ENCODE measurements around the gene TRIM65.
"Not testable (repeated sequence)": the region's sequence is repeated elsewhere in the genome, so short reads cannot be mapped to it uniquely, and the experiment has no call there.

TRIM65 gene

DNA sequence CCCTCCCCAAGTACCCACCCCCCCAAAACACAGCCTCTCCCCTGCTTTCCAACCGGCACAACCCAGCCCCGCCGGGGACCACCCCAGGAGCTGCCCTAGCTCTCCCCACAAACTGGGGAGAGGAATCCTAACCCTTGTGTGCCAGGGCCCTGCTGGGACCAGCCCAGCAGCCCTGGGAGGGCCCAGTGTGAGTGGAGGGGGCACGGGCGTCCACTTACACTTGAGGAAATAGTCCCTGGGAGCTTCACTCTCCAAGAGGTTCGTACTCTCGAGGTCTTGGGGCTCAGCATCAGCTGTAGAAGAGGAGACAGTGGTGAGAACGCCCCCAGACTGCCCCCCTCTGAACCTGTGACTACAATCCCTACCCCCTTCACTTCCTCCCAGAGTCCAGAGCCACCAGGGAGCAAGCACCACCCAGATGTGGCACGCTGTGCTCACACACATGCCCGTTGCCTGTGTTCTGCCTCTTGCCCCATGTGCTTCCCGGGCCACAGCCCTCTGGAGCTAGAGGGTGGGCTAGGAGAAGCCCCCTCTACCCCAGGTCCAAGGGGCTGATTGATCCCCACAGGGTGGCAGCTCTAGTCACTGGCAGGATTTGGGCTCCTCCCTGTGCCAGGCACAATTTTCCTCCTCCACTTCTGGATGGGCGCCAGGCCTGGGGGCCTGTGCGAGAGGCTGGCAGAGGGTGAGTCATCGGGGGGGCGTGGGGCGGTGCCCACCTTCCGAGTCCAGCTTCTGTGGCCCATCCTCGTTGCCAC, 21.4 kb downstream of the TRIM65 start:
- no peak for DNase-seq

DNA sequence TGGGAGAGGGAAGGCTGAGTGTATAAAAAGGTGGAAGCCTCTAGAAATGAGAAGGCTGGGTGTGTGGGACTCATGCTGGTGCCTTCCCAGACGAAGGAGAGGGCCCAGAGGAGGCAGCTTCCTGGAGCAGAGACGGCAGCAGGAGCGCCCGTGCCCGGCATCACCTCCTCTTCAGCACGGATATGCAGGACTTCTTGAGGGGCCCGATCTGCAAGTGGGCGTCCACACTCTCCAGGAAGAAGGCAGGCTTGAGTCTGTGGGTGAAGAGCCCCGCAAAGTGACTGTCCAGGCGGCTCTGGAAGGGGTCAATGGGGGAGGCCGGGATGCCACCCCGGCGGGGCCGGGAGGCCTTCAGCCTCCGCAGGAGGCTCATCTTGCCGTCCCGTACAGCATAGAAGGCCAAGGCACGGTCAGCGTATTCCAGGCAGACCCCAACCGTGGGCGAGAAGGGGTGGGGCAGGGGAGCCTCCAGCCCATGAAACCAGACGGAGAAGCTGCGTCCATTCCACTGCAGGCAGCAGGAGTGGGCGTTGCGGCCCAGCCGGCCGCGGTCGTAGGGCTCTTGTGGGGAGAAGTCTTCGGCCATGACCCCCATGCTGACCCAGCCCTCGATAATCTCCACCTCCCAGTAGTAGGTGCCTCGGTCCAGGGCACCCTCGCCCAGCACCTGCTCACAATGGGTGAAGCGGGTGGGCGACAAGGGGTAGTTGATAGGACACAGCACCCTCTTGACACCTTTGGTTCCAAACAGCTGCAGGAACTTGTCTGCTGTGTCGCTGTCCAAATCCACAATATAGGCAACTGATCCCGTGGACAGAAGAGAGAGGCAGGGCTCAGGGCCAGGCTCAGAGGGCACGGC, 22.2 kb downstream of the TRIM65 start:
- no peak for DNase-seq

DNA sequence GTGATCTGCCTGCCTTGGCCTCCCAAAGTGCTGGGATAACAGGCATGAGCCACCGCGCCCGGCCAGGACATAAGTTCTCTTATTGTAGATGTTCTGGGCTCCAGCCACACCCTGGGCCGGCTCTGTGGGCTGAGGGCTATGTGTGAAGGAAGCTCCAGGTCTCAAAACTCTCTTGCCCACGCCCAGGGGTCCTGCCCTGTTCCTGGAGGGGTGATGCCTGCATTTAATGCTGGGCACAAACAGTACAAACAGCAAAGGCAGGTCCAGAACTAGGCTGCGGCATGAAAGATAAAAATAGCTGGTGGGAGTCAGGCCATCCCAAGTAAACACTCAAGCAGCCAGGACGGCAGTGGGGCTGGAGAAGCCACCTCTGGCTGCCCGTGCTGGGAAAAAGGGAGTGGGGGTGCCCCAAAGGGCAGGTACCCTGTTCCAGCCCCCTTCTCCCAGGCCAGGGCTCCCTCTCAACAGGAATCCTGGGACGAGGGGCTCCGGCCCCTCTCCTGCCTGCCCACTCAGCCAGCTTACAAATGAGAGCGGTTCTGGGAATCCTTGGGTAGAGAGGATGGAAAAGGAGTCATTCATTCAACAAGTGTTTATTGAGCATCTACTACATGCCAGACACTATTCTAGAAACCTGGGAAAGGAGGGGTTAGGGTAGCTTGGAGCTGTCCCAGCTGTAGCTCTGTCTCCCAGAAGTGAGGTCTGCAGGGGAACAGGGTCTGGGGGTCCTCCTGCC, 23.0 kb downstream of the TRIM65 start:
- DNase-seq = no peak

DNA sequence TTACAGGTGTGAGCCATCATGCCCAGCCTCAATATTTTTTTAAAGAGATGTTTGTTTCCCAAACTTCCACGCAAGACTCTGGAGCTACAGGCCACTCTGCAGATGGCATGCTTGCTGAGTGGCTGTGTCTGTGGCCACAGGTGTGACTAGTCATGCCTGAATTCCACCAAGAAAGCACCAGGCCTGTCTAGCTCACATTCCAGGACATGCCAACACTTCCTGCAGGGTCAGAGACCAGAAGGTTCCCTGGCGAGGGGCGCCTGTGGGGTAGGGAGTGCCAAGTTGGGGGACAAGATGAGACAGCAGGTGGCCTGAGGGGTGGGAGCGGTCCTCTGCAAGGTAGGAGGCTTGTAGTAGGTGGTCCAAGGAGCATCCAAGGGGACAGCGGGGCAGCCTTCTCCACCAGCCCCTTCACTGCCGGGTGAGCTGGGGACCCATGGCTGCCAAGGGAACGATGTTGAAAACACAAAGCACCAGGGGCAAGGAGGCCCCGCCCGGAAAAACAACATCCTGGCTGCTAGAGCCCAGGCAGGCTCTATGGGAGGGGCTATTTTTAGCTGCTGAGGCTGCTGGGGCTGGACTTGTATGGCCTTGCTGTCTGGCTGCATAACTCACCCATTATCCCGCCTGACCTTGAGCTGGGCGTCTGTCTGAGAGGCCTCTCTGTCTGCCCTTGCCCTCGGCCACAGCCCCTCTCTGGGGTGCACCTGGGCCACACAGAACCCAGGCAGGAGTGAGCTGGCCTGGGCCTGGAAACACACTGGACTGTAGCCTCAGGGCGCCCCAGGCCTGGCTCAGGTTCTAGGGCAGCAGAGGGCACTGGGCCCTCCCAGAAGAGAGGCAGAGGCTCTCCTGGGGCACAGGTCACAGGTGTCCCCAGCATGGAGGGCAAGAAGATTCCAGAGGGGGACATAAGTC, 24.1 kb downstream of the TRIM65 start:
- DNase-seq = no peak

DNA sequence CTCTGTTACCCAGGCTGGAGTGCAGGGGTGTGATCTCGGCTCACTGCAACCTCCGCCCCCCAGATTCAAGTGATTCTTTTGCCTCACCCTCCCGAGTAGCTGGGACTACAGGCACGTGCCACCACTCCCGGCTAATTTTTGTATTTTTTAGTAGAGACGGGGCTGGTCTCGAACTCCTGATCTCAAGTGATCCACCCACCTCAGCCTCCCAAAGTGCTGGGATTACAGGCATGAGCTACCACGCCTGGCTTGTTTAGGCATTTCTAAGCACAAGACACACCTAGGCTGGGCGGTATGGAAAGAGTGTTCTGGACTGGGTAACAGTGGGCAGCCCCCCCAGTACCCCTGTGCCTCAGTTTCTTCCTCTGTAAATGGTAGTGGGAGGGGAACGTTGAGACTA, 26.5 kb downstream of the TRIM65 start:
- DNase-seq = not testable (repeated sequence)

DNA sequence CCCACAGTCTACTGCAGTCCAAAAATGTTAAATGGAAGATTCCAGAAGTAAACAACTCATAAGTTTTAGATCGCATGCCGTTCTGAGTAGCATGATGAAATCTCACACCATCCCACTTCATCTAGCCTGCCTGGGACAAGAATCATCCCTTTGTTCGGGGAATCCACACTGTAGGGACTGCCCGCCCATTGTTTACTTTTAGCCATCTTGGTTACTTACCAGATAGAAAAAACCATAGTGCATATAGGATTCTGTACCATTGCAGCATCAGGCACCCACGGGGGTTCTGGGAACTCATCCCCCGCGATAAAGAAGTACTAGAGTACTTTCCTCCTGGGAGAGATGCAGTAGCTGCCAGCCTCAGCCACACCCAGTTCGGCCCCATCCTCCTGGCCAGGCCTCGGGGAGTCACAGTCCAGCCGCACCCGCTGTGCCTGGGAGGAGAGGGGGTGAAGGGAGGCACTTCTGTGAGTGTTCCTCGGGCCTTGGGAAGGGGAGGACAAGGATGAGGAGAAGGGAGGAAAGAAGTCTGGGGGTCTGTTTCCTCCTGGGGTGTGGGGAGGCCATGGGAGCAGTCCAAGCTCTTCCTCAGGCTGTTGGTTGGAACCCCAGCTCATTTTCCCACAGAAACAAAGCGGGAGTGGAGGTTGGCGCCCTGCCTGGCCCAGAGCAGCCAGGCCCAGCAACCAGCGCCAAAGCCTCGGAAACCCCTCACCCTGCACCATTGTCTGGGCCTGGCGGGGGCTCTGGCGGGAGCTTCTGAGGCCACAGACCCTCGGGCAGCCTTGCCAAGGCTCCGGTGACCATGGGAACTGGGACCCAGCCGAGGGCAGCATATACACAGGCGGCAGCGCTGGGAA, 27.2 kb downstream of the TRIM65 start:
- DNase-seq = no peak

DNA sequence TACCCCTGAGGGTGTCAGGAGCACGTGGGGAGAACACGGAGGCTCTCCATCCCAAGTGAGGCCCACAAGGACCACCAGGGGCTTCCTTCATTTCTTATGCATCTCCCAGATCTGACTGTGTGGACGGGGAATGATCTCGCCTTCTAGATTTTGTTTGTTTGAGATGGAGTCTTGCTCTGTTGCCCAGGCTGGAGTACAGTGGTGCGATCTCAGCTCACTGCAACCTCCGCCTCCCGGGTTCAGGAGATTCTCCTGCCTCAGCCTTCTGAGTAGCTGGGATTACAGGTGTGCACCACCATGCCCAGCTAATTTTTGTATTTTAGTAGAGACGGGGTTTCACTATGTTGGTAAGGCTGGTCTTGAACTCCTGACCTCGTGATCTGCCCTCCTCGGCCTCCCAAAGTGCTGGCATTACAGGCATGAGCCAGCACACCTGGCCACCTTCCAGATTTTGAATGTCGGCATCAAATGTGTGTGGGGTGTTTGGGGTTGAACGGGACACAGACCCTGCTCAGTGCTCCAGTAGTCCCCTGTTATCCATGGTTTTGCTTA, 27.9 kb downstream of the TRIM65 start:
- DNase-seq = not testable (repeated sequence)

DNA sequence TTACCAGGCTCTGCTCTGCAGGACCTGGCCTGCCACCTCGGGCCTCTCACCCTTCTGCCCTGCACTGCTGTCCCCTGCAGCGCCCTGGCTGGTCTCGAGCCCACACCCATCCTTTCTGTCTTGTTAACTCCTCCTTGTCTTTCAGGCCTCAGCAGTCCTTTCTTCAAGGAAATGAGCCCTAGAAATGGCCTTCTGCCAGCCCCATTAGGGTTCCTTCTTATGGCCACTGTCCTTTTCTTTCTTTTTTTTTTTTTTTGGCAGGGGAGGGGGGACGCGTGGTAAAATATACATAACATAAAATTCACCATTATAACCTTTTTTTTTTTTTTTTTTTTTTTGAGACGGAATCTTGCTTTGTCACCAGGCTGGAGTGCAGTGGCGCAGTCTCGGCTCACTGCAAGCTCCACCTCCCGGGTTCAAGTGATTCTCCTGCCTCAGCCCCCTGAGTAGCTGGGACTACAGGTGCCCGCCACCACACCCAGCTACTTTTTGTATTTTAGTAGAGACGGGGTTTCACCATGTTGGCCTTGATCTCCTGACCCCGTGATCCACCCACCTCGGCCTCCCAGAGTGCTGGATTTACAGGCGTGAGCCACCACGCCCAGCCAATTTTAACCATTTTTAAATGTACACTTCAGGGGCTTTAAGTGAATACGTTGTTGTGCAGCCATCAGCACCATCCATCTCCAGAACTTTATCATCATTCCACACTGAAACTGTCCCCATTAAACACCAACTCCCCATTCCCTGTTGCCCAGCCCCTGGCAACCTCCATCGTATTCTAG, 31.2 kb downstream of the TRIM65 start:
- DNase-seq = not testable (repeated sequence)

DNA sequence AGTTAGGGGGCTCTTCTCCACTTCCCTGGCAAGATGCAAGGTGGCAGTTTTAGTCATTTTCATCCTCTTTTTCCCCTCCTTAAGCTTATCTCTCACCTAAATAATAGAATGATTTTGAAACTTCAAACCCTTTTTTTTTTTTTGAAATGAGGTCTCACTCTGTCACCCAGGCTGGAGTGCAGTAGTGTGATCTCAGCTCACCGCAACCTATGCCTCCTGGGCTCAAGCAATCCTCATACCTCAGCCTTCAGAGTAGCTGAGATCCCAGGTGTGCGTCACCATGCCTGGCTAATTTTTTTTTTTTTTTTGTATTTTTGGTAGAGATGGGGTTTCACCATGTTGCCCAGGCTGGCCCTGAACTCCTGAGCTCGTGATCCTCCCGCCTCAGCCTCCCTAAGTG, 31.9 kb downstream of the TRIM65 start:
- not testable (repeated sequence) for DNase-seq

DNA sequence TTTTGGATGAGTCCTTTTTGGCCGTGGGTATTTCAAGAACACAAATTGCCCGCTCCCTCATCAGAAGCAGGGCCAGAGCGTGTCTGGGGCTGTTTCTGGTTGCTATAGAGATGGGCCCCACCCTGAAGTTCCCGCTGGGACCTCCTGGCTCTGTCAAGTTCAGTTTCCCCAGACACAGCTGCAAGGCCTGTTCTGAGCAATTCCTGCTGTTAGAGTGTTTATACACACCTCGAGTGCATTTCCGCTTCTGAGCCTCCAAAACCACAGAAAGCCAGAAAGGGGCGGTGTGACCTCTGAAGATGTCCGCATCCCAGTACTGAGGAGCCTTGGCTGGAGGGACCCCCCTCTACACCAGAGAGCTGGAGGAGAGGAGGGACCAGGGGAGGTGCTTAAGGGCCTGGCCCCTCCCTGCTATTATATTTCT, 32.3 kb downstream of the TRIM65 start:
- peak in 1 of 2 donors; percentile 22 for DNase-seq

DNA sequence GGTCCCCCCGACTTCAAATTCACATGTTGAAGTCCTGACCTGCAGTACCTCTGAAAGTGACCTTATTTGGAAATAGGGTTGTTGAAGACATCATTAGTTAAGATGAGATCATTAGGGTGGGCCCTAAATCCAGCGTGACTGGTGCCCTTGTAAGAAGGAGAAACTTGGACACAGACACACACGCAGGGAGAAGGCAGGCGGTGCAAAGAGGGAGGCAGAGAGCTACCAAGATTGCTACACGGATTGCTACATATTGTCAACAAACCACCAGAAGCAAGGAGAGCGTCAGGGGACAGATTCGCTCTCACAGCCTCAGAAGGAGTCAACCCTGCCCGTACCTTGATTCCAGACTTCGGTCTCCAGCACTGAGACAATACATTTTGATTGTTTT, 34.8 kb downstream of the TRIM65 start:
- DNase-seq = no peak

DNA sequence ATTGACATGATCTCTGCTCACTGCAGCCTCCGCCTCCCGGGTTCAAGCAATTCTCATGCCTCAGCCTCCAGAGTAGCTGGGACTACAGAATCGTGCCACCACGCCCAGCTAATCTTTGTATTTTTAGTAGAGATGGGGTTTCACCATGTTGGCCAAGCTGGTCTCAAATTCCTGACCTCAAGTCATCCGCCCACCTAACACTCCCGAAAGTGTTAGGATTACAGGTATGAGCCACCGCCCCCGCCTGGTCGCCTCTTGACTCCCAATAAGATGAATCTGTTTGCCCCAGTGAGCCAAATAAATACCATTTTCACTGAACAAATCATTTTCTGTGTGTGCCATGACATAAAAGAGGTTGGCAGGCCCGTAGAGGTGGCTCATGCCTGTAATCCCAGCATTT, 37.4 kb downstream of the TRIM65 start:
- not testable (repeated sequence) for DNase-seq

DNA sequence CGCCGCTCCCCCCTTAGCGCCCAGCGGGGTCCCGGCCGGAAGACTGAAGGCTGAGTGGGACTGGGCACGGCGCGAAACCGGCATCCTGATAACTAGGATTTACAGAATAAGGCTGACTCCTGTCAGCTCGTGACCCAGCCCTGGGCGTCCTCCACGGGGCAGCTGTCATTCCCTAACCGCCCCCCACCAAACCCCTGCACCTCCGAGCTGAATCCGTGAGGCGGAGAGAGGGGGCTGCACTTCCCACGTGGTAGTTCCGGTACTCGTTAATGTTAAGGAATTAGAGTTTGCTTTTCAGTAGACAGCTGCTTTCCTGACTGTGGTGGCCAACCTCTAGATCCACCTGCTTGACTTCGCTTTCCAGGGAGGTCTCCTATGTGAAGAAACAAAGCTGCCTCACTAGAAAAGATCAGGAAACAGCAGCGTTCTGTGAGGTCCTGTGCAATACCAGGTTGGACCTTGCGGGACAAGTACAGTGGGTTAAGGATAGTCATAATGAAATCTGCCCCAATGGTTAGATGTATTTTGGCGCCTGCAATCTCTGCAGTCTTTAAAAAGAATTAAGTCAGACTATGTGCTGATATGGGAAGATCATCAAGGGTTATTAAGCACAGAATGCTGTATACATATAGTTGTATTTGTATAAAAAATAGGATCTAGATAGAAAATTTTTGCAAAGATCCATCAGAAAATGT, 40.5 kb downstream of the TRIM65 start:
- DNase-seq = no peak

DNA sequence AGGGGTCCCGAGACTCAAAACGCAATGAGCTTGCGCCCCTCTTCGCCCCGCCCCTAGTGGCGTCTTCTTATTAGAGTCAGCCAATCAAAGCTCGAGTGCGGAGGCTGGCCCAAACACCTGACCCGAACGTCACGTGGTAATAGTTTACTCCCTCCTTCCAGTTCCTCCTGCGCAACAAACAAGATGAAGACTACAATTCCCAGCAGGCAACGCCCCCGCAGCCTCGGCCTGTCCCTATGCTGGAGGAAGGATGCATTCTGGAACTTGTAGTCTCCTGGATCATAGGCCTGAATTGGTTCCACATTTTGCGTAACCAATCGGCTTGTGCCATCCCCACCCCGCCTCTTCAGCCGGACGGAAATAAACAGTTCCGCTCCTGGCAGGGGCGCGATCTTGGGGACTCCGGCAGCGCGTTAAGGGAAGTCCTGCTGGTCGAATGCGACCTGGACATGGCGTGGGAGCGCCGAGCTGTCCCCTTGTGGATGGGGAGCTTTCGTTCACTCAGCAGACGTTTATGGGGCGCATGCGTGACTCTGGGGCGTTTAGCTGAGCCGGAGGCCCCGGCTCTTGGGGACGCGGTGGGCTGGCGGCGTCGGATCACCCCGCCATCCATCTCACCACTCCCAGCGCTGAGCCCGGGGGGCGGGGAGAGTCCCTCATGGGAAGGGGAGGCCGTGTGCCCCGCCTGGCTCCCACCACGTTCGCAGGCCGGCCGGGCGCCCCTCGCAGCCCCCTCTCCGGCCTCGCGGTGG, 41.3 kb downstream of the TRIM65 start, which contains the start of gene WBP2:
TSS of gene WBP2 (minus strand) at position 26 of the 752 bp plus-strand sequence. CDS start 38 bp downstream, outside the sequence.
- DNase-seq = peak; percentile 73 to 100

DNA sequence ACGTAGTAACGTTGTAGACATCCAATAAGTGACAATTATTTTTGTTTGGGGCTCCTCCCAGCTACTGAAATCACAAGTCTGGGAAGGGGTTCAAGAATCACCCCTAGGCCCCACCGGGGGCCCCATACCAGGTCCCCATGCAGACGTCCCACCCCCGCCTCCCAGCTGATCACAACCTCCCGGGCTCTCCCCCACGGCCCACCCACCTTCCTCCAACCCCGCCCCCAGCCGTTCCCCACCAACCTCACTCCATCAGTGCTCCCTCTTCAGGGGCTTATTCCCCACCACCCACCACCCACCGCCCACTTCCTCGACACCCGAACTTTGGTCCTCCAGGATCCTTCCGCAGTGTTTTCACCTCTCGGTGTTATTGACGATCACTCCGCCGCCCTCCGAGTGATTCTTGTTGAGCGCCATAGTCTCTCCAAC, 41.9 kb downstream of the TRIM65 start:
- no peak for DNase-seq

DNA sequence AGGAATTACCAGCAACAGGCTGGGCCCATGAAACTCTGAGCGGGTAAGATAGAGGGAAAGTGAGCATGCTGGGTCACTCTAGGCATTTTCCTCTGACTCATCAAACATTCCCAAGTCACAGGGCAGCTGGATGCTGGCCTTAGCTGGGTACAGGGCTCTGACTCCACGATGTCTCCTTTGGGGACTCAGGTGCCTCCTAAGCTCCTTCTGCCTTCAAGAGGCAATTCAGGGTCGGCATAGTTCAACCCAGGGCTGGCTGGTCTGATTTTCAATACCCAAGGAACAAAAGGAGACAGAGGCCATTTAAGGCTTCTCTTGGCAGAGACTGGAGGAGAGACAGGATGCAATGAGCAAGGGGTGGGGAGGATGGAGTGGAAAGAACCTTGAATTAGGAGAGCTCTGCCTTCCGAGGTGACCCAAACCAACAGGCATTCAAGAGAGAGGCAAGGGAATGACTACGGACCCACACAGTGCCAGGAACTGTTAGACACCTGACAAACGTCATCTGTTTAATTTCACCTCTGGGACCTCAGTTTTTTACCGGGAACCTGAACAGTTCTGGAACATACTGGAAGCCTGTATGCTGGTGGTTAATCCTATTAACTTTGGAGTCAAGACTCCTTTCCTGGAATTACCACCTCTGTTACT, 42.5 kb downstream of the TRIM65 start:
- no peak for DNase-seq

DNA sequence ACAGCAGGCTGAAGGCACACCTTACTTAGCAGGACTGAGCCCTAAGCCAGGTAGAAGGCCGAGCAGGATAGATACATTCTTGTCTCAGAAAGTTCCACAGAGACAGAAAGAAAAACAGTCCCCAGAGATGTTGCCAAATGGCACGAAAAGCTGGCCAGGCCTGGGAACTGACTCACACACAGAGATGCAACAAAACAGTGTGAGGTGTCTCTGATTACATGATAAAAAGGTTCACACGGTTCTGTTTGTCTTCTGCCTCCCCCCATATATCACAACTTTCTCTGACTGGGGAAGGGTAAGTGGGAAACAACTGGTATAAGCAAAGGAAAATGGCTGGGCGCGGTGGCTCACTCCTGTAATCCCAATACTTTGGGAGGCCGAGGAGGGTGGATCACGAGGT, 43.3 kb downstream of the TRIM65 start:
- no peak for DNase-seq

DNA sequence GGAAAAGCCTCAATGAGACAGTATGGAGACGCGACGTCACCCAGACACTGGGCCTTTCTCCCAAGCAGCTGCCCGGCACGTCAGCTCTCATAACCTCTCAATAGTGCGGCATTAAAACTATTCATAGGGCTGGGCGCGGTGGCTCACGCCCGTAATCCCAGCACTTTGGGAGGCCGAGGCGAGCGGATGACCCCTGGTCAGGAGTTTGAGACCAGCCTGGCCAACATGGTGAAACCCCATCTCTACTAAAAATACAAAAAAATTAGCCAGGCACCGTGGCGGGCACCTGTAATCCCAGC, 45.1 kb downstream of the TRIM65 start:
- DNase-seq = not testable (repeated sequence)

All from bone marrow (tissue), 2 donors.